KMS-11 (cell line): ENCODE data around the gene NXF3.

Experiments
- H2AFZ ChIP-seq: fragments of 200-600 bp; sonication (generic); 2 replicates; pipeline ENCODE4 v1.6.1; 2016; ENCODE audit warnings: antibody characterized with exemption, mixed run types, low read depth
- H3K27ac ChIP-seq: fragments of 200-600 bp; sonication (generic); 2 replicates; pipeline ENCODE4 v1.6.1; 2016; ENCODE audit warnings: mild to moderate bottlenecking, mixed run types
- H3K27me3 ChIP-seq: fragments of 200-600 bp; sonication (generic); 2 replicates; pipeline ENCODE4 v1.6.1; 2017; ENCODE audit warnings: mild to moderate bottlenecking, low read depth, mixed run types, moderate library complexity; ENCODE audit not compliant: insufficient read depth
- H3K36me3 ChIP-seq: fragments of 200-600 bp; sonication (generic); 2 replicates; pipeline ENCODE4 v1.6.1; 2017; ENCODE audit warnings: mild to moderate bottlenecking, mixed run types; ENCODE audit not compliant: insufficient read depth
- H3K4me1 ChIP-seq: fragments of 200-600 bp; sonication (generic); 2 replicates; pipeline ENCODE4 v1.6.1; 2016; ENCODE audit warnings: mild to moderate bottlenecking, low read depth, mixed run types; ENCODE audit not compliant: poor library complexity, severe bottlenecking
- H3K4me2 ChIP-seq: fragments of 200-600 bp; sonication (generic); 2 replicates; pipeline ENCODE4 v1.7.0; 2016; ENCODE audit warnings: mild to moderate bottlenecking, mixed run types
- H3K4me3 ChIP-seq: fragments of 200-600 bp; sonication (generic); IDR thresholded peaks from 2 replicates; pipeline ENCODE4 v1.6.1; 2017; ENCODE audit warnings: low read depth, low read length, mixed read lengths; ENCODE audit not compliant: insufficient read depth
- H3K79me2 ChIP-seq: fragments of 200-600 bp; sonication (generic); 2 replicates; pipeline ENCODE4 v1.6.1; 2016; ENCODE audit warnings: low read depth, mixed run types; ENCODE audit not compliant: insufficient read depth
- H3K9ac ChIP-seq: fragments of 200-600 bp; sonication (generic); 2 replicates; pipeline ENCODE4 v1.6.1; 2016; ENCODE audit warnings: mild to moderate bottlenecking, mixed run types
- H4K20me1 ChIP-seq: fragments of 200-600 bp; sonication (generic); 2 replicates; pipeline ENCODE4 v1.6.1; 2016; ENCODE audit warnings: mild to moderate bottlenecking, mixed run types; ENCODE audit not compliant: insufficient read depth
- CTCF ChIP-seq: fragments of 200-600 bp; sonication (generic); conservative IDR thresholded peaks from 2 replicates; pipeline ENCODE4 v1.6.1; 2017; ENCODE audit warnings: low read depth, mild to moderate bottlenecking, antibody characterized with exemption, low read length, moderate library complexity, mixed read lengths

NXF3 gene

GRCh38 chrX:103099691-103100090 lies 6.7 kb upstream of the NXF3 start:
- Histone ChIP-seq H3K9ac (no peak overlapping the region), H3K79me2 (no peaks in the 10 kb centered on the region), H3K4me1 (no peaks in the 10 kb centered on the region), H4K20me1 (no peaks in the 10 kb centered on the region), H2AFZ (no peak overlapping the region), H3K4me3 (no peak overlapping the region), H3K36me3 (no peaks in the 10 kb centered on the region), H3K27me3 (no peaks in the 10 kb centered on the region), H3K27ac (no peak overlapping the region), H3K4me2 (no peak overlapping the region)
- no peak for TF ChIP-seq CTCF

DNA sequence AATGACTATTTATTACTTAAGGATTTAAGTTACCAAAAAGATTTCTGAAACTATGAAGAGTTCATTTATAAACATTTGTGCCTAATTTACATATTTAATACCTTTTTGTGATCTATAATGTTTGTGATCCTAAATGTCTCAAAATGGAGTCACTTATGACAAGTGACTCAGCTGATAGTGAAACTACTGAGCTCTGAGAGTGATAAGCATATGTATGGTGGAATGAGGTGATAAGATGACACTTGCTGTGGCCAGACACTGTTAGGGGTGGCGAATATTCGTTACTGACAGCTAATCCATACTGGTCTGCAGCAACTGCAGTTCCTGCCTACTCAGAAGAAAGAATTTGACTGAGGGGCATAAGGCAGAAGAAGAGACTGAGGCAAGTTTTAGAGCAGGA lies 5.5 kb upstream of the NXF3 start:
- TF ChIP-seq CTCF: no peak
- no peaks in the 10 kb centered on the region for H3K27me3 ChIP-seq
- H3K79me2 ChIP-seq: no peaks in the 10 kb centered on the region
- no peak overlapping the region for H2AFZ ChIP-seq
- H3K27ac ChIP-seq: no peak overlapping the region
- H3K4me2 ChIP-seq: no peak overlapping the region
- no peaks in the 10 kb centered on the region for H3K36me3 ChIP-seq
- H3K4me1 ChIP-seq: no peaks in the 10 kb centered on the region
- no peaks in the 10 kb centered on the region for H4K20me1 ChIP-seq
- no peak overlapping the region for H3K9ac ChIP-seq
- H3K4me3 ChIP-seq: no peak overlapping the region

- H2AFZ ChIP-seq: no peak overlapping the region
- H4K20me1 ChIP-seq: no peaks in the 10 kb centered on the region
- H3K9ac ChIP-seq: no peak overlapping the region
- no peaks in the 10 kb centered on the region for H3K79me2 ChIP-seq
- H3K27ac ChIP-seq: no peak overlapping the region
- no peak overlapping the region for H3K4me2 ChIP-seq
- no peak for TF ChIP-seq CTCF
- H3K27me3 ChIP-seq: no peaks in the 10 kb centered on the region
- no peaks in the 10 kb centered on the region for H3K4me1 ChIP-seq
- H3K36me3 ChIP-seq: no peaks in the 10 kb centered on the region
- H3K4me3 ChIP-seq: no peak overlapping the region
These were observed 11.9 kb downstream of the NXF3 start for GRCh38 chrX:103081051-103081450.

GRCh38 chrX:103073467-103073866 lies 19.5 kb downstream of the NXF3 start:
- H3K27me3 ChIP-seq: no peaks in the 10 kb centered on the region
- H3K4me2 ChIP-seq: no peak overlapping the region
- no peaks in the 10 kb centered on the region for H3K4me1 ChIP-seq
- no peak overlapping the region for H3K27ac ChIP-seq
- no peak overlapping the region for H2AFZ ChIP-seq
- H3K9ac ChIP-seq: no peak overlapping the region
- H3K36me3 ChIP-seq: no peaks in the 10 kb centered on the region
- no peaks in the 10 kb centered on the region for H4K20me1 ChIP-seq
- no peak overlapping the region for H3K4me3 ChIP-seq
- no peak for TF ChIP-seq CTCF
- no peaks in the 10 kb centered on the region for H3K79me2 ChIP-seq

DNA sequence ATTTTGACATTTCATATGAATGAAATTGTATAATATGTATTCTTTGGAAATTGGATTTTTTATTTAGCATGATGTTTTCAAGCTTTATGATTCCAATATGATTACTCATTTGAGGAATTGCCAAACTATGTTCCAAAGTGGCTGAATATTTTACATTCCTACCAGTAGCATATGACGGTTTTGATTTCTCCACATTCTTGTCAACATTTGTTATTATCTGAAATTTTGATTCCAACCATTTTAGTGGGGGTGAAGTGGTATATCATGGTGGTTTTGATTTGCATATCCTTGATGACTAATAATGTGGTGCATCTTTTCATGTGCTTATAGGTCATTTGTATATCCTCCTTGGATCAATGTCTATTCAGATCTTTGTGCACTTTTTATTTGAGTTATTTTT lies 26.3 kb downstream of the NXF3 start:
- no peaks in the 10 kb centered on the region for H3K79me2 ChIP-seq
- H3K4me1 ChIP-seq: no peaks in the 10 kb centered on the region
- no peaks in the 10 kb centered on the region for H3K27me3 ChIP-seq
- H3K4me3 ChIP-seq: no peak overlapping the region
- no peaks in the 10 kb centered on the region for H4K20me1 ChIP-seq
- no peak overlapping the region for H3K4me2 ChIP-seq
- H2AFZ ChIP-seq: no peak overlapping the region
- H3K36me3 ChIP-seq: no peaks in the 10 kb centered on the region
- H3K9ac ChIP-seq: no peak overlapping the region
- no peak overlapping the region for H3K27ac ChIP-seq
- no peak for TF ChIP-seq CTCF
